HG02759 (cell line): ENCODE data around the gene RBMS3.
A peak's percentile ranks its signal among the peaks of the same experiment; 100 is the strongest.
"Not testable (repeated sequence)": the region's sequence is repeated elsewhere in the genome, so short reads cannot be mapped to it uniquely, and the experiment has no call there.

Experiments
- ATAC-seq: cut with Tn5 transposase; IDR thresholded peaks from one replicate; pipeline ENCODE4 v1.9.1; 2021; ENCODE audit warnings: mild to moderate bottlenecking, moderate library complexity; ENCODE audit not compliant: unreplicated experiment

The RBMS3 gene

GRCh38 chr3:29382409-29382808 lies 101.5 kb downstream of the RBMS3 start:
- no peak for ATAC-seq

DNA sequence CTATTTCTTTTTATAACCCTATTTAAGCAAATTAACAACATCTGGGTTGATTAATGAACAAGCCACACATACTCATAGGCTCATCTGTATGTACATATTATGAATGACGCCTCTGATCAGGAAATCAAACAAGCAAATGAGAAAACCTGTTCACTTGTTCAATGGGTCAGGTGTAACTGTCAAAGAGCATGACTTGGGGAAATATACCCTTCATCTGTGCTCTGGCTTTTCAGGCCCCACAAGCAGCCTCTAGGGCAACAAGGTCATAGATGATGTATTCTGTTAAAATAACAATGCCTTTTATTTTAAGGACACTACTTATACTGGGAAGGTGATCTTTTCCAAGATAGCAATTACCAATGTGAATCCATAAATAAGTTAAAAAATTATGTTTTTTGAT lies 102.0 kb downstream of the RBMS3 start:
- ATAC-seq, result no peak

GRCh38 chr3:29384640-29385039 lies 103.8 kb downstream of the RBMS3 start:
- ATAC-seq, result no peak

- no peak for ATAC-seq
Observed at GRCh38 chr3:29385046-29385830, 104.4 kb downstream of the RBMS3 start.

- no peak for ATAC-seq
Observed at GRCh38 chr3:29389362-29389761, 108.5 kb downstream of the RBMS3 start.

DNA sequence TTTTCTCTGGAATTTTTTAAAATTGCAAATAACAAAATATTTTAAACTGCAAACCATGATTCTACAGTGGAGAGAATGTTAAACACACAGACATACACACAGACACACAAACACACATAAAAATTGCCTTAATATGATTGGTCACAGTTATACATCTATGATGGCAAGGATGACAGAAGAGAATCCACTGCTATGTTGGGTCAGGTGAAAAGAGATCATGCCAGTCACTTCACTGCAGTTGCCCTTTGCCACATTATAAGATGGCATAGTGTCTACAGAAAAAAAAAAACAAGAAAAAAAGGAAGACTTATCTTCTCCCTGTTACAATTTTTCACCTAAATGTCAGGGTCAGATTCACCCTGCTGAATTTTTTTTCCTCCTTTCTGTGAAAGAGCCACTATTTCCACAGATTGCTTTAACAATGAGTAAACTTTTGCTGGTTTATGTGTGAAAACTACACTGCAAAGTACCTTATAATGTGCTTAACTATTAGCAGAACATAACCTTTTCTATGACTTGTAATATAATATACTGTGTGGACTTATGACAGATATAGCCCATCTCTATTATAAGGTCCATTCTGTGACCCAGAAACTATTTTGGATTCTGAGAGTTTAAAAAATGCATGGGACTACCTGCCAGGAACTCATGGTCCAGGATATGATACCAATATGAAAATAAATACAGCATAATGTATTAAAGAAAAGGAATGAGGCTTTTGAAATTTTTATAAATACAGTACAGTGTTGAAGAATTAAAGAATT lies 111.9 kb downstream of the RBMS3 start:
- ATAC-seq, result no peak

DNA sequence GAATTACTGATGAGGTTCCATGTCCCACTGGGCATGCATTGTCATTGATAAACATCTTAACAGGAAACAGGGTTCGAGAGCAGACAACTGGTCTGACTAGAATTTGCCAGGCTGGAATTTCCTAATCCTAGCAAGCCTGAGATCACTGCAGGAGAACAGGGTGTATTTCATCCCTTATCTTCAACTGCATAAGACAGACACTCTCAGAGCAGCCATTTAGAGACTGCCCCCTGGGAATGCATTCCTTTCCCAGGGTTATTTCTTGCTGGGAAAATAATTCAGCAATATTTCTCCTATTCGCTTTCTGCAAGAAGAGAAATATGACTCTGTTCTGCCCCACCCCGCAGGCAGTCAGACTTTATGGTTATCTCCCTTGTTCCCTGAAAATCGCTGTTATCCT lies 113.1 kb downstream of the RBMS3 start:
- ATAC-seq, result not testable (repeated sequence)

DNA sequence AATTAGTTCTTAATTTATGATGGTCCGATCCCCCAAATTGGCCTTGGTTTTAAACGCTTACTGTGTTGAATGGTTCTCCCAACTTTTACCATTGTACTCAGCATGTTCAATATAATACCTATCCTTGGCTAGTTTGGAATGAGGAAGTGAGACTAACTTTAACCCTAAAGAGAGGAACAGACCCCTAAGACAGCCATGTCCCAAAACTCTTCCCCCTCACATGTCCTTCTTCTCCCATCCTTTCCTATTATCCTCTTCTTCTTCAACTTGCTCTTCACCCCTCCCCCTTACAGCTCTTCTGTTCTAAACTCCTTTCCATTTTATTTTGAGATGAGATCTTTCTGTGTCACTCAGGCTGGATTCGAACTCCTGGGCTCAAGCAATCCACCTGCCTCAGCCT lies 116.5 kb downstream of the RBMS3 start:
- no peak for ATAC-seq

- ATAC-seq, result no peak
Observed at GRCh38 chr3:29398787-29399186, 117.9 kb downstream of the RBMS3 start.

DNA sequence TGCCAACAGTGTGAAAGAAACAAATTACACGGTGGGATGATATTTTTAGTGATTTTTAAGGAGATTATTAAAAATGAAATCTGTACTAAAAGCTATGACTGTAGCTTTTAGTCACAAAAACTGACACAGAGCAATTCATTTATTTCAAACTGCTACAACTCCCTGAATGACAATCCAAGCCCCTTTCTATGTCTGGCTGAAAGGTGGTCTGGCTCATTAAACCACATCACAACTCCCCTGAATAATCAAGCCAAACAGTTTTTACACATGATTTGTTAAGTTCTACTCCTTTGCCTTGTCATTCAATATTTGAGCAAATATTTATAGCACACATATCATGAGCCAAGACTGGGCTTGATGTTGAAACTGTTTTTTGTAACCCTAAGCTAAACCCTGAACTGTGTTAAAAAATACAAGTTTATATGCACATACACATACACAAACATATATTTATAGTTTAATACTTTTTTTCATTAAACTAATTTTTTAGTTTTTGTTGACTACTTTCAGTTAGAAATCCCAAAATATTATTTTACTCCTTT lies 125.5 kb downstream of the RBMS3 start:
- ATAC-seq, result no peak

DNA sequence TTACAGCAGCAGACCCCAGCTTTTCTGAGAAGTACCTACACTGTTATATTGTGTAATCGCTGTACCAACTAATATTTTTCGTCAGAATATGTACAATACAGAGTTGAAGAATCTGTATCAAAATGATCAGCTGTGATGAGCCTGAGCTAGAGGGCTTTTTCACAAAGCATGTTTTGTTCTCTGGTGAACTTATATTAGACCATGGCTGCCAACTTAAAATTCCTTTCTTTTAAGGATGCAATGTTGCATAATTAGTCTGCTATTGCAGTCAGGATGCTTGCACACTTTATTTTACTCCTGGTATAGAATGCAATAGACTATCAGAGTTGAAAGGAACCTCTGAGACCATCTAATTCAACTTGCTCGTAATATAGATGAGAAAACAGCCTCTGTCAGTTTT lies 127.8 kb downstream of the RBMS3 start:
- no peak for ATAC-seq

DNA sequence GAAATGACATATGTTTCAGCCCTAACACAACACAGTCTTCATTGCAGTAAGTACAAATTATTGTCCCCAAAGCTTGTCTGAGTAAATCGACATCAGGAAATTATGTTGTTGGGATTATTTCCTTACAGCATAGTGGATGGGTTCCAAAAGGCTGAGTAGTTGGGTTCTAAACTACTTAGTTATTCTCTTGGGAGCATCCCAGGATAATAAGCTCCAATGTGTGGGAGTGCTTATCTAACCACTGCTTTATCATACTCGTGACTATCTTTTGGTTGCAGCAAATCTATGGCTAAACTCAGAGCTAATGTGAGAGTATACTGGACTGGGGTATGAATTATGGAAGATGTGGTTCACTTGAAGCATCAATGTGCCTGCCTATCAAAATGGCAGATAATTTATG lies 128.5 kb downstream of the RBMS3 start:
- no peak for ATAC-seq

DNA sequence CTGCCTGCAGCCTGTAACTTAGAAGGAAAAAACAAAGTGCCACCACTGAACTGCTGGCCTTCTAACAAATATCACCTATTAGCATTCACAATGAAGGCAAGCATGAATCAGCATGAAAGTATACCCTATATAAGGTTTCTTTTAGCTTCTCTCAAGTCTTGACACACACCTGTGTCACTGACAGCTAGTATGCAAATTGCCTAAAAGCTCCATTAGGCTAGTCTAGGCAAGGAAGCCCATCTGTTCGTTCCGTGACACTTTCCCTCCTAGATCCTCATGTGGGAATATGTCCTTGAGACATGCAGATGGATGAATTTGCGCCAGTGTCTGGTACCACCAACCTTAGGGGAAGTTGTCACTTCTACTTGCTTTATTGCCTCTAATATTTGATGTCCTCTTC lies 129.3 kb downstream of the RBMS3 start:
- ATAC-seq, result peak; percentile 48

- ATAC-seq, result no peak
Observed at GRCh38 chr3:29410660-29411405, 130.0 kb downstream of the RBMS3 start.

DNA sequence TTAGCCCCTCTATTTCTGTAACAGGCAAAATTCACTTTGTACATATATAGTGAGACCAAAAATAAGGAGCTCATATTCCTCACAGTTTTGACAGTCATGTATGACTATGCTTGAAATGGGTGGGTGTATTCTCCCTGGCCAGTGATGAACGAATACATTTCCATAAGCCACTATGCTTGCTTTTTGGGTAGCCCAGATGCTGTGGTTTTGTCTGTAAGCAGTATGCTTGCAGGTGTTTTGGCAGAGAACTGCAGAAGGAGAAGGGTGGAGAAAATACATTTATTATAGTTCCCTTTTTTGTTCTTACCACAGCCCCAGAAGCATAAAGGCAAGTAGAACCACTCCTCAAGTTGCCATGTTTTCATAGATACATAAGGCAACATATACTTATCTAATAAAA lies 131.2 kb downstream of the RBMS3 start:
- ATAC-seq, result peak; percentile 84

GRCh38 chr3:29414468-29415224 lies 133.8 kb downstream of the RBMS3 start:
- ATAC-seq, result no peak

DNA sequence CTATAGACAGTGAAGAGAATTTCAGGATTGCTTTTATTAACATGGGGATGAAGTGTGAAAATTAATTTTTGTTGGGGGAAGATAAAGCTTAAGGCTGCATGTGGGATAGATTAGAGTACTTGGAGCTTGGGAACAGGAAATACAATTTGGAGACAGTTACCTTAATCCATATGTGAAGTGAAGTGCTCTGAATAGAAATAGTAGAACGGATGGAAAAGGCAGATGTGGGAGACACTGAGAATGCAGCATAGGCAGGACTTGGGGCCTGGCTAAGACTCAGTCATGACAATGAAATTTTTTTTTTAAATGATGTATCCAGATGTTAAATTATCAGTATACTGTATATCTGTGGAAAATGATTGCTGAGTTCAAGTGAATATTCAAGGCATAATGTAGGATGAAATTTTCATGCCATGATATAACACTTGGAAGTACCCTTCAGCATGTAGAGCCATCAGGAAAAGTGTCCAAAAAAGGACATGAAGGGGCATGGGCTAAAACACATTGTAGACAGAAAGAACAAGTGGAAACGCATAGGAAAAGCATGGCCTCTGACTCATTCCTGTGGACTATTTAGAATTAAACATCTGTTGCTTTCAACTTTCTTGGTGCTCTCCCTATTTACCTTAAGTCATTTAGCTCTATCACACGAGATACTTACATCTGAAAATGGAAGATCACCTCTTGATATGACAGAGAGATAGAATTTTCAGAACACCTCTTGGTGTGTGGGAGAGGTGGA lies 134.8 kb downstream of the RBMS3 start:
- ATAC-seq, result no peak

GRCh38 chr3:29416514-29416913 lies 135.6 kb downstream of the RBMS3 start:
- no peak for ATAC-seq

DNA sequence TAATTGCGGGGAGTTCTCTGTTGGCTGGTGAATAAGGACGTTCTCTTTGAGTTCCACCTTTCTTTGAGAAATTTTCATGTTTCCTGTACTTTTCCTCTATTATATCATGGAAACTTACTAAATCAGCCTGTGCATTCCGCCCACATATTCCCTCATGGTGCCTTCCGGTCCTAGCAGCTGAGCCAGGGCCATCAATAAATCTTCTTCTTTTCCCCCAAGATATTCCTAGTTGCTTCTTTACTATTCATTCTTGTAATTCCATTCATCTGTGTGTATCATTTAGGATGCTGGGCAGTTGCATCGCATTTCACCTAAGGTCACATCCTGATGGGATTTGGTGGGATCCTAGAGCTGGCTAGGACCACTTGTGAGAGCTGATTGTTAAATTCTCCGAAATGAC lies 139.2 kb downstream of the RBMS3 start:
- no peak for ATAC-seq
